DMS79 treated with DMSO at 0.1 percent for 48 hours (cell line): ENCODE results near the gene SNX2.
"Not testable (repeated sequence)": the region's sequence is repeated elsewhere in the genome, so short reads cannot be mapped to it uniquely, and the experiment has no call there.

Source experiments
- DNase-seq: peaks from one replicate; lab custom pipeline; 2025; lab: John Stamatoyannopoulos, UW

The SNX2 gene, protein sequence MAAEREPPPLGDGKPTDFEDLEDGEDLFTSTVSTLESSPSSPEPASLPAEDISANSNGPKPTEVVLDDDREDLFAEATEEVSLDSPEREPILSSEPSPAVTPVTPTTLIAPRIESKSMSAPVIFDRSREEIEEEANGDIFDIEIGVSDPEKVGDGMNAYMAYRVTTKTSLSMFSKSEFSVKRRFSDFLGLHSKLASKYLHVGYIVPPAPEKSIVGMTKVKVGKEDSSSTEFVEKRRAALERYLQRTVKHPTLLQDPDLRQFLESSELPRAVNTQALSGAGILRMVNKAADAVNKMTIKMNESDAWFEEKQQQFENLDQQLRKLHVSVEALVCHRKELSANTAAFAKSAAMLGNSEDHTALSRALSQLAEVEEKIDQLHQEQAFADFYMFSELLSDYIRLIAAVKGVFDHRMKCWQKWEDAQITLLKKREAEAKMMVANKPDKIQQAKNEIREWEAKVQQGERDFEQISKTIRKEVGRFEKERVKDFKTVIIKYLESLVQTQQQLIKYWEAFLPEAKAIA

DNA sequence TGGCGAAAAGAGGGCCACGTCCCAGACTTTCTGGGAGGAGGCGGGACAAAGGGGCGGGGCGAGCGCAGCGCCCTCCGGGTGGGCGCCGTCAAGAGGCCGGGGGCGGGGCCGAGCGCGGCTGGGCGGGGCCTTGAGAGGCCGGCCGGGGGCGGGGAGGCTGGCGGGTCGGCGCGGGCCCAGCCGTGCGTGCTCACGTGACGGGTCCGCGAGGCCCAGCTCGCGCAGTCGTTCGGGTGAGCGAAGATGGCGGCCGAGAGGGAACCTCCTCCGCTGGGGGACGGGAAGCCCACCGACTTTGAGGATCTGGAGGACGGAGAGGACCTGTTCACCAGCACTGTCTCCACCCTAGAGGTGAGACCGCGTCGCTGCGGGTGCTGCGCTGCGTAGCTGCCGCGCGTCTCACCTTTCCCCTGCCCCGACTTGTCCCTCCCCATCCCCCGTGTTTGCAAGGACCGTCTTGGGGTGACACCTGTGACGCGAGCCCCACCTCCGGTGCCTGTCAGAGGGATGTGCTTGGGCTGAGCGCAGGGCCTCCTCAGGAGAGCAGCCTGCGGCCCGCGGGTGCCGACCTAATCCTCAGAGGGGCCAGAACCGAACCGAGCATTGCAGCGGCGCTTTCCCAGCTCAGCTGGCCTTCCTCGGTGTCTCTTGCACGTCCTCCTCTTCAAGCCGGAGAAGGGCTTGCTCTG is at the start of gene SNX2:
Gene SNX2 (plus strand): TSS at position 220 of the 689 bp plus-strand sequence. CDS start 24 bp downstream, at position 244.
- peak; percentile 18 for DNase-seq

DNA sequence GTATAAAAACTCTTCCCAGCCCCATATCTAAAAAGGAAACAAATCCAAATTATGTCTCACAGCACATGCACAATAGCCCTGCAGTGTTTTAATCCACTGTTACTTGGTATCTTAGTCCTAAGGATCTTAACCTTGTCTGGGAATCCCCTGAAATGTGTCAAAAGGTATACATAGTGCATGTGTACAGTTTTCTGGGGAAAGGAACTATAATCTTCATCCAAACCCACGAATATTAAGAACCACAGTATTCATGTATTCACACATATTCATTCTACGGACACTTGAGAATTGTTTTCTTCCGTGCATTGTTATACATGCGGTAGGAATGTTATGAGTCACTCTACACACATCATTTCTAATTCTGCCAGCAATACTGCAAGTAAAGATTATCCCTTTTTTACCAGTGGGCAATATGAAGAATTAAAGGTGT is 47.8 kb upstream of the SNX2 start:
- DNase-seq = no peak

DNA sequence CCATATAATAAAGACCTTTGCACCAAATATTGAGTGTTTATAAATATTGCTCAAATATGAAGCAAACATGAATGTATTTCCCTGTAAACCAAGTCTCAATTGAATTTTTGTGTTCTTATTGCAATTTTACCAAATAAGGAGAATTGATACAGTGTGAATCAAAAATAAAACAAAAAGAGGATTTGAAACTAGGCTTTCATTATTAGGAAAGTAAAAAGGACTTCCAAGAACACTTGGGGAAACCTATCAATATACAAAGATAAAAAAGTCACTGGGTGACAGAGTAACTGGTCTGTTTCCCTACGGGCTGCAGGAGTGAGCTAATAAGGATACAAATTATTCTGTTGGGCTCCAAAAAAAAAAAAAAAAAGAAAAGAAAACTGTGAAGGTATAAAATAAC is 44.8 kb upstream of the SNX2 start:
- no peak for DNase-seq

DNA sequence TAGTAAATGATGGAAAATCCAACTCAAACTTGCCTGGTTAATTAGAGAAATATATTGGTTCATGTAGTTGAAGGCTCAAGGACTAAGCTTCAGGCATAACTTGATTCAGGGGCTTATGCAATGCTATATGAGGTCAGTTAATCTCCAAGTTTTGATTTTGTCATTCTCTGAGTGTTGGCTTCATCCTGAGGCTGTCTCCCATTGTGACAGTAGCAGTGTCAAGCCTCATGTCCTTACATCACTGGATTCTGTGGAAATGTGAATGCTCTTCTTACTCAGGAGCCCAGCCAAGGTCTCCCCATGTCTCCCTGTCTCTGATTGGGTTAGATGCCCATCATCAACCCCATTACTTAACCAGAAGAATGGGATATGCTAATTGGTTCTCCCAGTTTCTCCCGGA is 44.4 kb upstream of the SNX2 start:
- no peak for DNase-seq

DNA sequence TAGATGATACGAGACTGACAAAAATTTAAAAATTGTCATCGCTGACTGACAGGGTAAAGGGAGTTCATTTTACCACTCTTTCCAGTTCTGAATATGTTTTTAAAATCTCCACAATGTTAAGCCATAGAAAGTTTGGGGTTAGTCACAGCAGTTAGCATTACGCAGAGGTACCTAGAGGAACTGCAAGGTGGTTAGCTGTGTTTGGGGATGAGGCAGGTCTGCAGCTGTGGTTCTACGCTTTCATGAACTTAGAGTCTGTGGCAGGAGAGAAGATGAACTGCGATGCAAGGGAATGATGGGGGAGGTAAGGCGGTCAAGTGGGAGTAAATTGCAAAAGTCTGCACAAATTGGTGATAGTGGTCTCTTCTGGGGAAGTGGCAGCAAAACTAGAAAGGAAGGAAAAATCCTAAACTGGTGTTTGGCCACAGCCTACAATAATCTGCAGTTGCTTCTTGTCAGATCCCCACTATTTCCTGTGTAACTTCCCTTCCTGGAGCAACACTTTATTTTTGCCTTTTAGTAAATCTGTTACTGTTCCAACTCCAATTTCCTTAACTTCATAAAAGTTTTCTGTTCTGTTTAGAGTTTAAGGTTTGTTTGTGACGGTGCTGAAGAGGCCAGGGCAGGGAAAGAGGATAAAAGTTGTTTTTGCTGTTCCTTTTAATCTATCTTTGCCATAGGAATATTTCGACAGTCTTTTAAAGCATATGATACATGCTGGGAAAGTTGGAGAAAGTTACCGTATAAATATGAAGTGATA is 38.6 kb upstream of the SNX2 start:
- no peak for DNase-seq

DNA sequence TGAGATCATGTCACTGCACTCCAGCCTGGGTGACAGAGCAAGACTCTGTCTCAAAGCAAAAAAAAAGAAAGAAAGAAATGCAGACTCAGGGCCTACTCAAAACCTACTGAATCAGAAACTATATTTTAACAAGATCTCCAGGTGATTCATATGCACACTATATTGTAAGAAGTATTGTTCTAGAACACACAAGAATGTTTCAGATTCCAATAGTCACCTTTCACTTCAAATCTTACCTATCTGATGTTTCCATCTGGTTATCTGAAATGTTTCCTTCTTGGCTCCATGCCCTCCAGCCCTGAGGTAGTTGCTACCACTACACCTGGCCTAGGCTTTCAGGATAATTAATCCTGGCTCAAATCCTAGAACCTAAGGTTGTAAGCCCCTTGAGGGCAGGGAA is 36.8 kb upstream of the SNX2 start:
- no peak for DNase-seq

DNA sequence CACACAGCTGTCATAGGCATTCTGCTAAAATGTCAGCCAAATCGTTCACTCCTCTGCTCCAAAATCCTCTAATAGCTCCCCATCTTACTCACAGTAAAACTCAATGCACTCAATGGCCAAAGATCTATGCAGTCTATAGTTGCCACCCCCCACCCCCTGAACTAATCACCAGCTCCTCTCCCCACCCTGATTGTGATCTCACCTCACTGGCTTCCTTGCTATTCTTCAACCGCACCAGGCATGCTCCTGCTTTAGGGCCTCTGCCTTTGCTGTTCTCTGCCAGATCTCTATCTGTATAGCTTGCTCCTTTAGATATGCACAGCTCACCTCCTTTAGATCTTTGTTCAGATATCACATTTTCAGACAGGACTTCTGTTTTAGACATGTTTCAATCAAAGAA is 33.2 kb upstream of the SNX2 start:
- no peak for DNase-seq

DNA sequence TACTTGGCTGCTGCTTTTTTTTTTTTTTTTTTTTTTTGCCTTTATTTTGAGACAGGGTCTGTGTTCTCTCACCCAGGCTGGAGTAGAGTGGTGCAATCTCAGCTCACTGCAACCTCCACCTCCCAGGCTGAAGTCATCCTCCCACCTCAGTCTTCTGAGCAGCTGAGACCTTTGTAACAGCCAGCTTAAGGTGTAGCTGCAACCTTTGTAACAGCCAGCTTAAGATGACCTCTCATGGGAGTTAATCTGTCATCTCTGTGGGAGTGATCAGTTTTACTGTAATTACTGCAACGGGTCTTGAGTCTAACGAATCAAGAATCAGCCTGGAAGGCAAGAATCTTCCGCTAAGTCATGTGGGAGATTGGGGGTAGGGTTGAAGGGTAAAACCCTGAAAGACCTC is 31.6 kb upstream of the SNX2 start:
- no peak for DNase-seq

DNA sequence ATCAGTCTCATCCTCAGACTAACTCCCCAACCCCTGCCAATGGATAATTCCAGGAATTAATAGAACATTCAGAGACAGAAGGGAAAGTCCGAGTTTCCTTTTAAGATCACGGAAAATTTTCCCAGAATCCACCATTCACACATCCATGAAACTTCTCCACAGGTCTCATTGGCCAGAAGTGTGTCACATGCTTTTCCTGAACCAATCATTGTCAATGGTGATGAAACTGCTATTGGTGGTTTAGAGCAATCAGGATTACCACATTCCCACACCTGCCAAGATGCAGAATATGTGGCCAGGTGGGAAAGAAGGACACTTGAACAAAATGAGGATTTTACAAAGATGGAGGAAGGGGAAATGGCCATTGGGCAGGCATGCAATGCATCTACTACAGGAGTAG is 29.3 kb upstream of the SNX2 start:
- no peak for DNase-seq

DNA sequence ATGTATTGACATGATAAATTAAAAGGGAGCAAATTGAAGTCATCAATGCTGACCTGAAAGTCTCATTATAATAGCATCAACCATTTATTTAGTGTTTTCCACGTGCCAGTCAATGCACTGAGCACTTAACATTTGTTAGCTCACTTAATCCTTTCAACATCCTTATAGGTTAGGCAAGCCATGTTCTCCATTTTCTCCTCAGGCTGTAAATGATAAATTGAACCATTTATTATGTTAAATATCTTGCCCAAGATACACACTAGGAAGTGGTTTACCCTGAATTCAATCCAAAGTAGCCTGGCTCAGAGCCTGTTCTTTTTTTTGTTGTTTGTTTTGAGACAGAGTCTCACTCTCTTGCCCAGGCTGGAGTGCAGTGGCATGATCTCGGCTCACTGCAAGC is 25.0 kb upstream of the SNX2 start:
- no peak for DNase-seq

DNA sequence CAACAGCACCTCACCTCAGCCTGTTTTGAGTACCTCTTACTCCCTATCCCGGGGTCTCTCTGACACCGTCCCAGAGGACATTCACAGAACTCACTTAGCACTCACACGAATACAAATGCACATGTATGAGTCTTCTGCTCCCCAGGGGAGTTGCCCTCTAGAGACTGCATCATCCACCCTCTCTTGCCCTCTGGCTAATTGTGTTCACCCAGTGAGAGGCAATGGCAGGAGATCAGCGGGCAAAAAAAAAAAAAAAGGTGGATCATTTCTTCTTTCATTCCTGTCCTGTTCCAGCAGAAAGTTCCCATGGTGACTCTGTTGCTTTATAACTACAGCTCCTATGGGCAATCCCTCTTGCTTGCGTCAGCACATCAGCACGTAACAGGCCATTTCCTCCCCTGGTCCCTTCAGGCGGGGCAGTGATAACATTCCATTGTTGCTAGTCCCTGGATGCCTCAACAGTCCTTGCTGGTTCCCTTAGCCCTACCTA is 23.5 kb upstream of the SNX2 start:
- DNase-seq = no peak

DNA sequence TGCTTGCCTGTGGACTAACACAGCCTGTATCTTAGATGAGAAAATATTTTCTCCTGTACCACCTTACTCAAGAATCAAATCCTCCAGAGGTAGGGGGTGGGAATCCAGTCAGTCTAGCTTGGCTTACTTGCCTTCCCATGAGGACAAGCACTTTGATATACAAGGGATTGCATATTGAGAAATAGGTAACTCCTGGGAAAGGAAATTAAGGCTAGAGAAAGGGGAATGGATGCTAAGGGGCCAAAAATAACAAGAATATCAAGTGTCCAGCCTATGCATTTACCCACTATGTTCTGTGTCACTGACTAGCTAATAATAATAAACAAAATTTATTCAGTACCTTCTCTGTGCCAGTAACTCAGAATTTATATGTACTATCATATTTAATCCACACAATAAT is 21.4 kb upstream of the SNX2 start:
- no peak for DNase-seq

DNA sequence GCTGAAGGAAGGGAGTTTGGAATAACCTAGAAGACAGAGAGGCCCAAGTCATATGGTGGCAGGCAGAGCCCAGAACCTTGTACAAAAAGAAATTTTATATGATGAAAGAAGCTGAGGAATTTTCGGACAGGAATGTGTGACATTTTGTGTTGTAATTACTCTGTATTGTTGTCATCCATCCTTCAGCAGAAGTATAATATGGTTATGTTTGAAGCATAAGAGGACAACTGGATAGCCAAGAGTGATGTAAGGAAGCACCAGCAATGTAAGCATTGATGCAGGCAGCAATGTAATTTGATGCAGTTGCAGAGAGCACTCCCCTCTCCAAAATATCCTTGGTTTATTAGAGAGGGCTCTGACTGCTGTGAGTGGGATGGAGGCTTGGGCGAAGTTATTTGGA is 19.1 kb upstream of the SNX2 start:
- DNase-seq = no peak

DNA sequence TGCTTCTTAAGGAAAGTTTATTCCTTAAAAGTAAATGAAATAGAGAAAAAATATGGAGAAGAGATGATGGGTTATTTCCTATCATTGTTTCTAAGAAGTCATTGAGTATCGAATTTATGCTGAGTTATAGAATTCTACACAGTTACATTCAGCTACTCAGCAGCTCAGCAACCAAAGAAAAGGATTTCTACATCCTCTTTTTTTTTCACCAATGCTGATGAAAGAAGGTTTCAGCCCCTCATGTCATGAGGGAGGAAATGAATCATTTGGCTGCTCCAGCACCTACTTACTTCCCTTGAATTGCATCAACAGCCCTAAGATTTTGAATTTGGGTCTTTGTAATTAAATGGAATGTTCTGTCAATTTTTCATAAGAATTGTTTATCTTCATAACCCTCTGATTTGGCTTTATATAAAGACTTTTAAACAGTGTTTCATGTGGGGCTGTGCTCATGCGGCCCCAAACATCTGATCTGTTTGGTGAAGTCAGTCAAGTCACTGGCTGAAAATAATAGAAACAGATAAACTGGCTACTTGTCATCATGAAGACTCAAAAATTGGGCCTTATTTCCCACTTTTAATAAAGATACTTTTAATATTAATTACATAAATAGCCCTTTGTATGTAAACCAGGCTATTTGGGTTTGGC is 18.5 kb upstream of the SNX2 start:
- DNase-seq = no peak

DNA sequence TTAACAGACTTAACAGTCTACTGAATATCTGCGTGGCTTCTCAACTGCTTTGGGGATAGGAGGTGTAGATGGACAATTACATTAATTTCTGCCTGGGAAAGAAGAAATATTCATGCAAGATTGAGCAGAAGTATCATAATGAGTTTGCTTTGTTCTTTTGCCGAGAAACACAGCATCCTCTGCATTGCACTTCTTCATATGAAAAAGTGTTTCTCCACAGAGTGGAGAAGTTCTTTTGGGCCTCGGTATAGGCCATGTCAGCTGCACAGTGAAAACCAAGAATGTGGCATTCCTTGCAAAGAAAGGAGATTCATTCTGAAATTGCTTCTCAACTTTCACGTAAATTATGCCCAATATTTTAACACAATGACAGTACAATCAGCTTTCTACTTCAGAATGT is 17.6 kb upstream of the SNX2 start:
- no peak for DNase-seq

DNA sequence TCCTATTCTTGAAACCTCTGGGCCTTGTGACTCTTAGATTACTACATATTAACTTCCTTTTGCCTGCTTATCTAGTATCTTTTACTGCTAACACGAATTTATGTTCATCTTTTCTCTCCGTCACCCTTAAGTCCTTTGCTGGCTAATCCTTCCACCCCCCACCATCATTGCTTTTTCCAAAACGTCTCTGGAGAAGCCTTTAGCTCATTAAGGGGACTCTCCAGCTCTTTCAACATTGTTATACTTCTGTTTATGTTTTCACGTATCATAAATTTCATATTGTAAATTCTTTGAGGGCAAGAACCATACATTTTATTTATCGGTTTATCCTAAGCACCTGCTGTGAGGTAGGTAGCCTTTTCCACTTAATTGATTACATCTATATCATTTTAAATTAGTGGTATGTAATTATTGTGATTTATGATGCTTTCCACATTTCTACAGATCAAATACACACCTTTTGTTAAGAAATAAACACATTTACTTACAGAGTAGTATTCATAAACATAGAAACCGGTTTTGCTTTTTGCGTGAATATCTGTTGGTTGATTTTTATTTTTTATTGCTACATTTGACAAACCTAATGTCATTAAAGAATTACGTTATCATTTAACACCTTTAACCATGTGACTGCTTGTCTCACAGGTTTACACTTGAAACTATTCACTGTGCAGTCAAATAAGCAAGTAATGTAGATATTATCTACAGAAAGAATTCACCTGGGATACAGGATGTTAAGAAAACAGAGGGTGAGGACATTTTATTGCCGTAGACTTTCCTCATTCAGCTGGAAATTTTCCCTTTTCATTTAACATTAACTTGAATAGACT is 15.4 kb upstream of the SNX2 start:
- no peak for DNase-seq

DNA sequence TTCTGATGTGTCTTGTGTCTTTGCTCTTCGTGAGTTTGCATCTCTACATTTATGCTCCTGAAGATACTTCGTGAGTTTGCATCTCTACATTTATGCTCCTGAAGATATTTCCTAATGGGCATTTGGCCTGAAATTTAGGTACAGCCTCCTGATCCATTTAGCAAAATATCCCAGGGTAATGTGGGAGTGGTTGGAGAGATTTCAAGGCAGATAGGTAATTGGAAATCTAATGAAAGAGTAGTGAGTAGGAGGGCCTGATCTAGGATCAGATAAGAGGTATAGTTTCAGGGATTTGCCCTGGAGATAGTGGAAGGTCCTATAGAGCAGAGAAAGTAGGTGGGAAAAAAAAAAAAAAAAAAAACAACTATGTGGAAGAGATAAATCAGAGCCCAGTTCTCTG is 14.6 kb upstream of the SNX2 start:
- no peak for DNase-seq

DNA sequence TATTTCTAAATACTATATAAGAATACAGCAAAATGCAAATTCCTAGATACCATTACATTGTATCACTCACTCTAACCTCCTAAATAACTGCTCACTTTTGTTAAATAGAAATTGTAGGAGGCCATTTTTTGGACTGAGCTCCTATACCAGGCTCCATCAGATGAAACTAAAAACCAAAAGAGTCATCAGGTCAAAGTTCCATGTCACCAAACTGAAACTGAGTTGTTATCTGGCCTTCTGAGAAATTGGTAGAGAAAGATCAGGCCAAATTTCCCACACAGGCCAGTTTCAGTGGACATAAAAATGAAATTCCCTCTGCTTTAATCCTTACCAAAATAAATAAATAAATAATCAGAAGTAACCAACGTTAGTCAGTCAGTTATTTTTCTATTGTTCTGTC is 13.8 kb upstream of the SNX2 start:
- DNase-seq = no peak

DNA sequence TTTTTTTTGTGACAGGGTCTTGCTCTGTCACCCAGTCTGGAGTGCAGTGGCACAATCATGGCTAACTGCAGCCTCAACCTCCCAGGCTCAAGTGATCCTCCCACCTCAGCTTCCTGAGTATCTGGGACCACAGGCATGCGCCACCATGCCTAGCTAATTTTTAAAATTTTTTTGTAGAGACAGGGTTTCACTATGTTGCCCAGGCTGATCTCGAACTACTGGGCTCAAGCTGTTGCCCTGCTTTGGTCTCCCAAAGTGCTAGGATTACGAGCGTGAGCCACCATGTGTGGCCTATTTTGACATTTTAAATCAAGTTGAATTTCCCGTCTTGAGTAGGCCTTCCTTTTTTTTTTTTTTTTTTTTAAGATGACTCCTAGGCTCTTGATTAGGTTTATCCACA is 13.0 kb upstream of the SNX2 start:
- DNase-seq = not testable (repeated sequence)

DNA sequence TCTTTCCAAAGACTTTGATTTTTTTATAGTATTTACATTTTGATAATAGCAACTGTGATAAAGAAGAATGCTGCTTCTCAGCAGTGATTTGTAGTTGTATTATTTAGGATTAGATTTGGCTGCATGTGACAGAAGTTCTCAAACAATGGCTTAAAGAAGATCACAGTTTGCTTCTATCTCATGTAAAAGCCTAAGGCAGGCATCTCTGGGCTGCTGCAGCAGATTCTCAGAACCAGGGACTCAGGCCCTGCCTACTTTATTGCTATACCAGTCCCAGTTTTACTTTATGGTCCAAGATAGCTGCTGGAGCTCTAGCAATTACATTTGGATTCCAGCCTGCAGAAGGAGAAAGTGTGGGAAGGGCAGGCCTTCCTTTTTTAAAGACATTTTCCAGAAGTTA is 8.8 kb upstream of the SNX2 start:
- no peak for DNase-seq

DNA sequence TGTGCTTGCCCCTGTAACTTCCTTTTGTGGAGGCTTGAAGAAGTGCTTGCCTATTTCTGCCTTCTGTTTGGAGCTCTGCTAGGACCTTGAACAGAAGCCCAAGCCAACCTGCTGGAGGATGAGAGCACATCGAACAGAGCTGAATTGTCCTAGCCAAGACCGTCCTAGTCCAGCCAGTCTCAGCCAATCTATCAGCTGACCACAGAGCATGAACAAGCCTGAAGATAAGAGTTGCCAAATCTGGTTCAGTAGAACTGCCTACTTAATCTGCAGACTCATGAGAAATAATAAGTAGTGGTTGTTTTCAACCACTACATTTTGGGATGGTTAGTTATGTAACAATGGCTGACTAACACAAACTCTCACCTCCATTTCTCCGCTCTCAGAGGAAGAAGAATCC is 4.4 kb upstream of the SNX2 start:
- DNase-seq = no peak
